Neural progenitor cell (in vitro differentiated cells): ENCODE data around the gene TNFRSF19.

Experiments
- CTCF ChIP-seq: fragments of 200-600 bp; sonication (generic); IDR thresholded peaks from 2 replicates; pipeline ENCODE4 v1.5.1; 2017; ENCODE audit warnings: antibody characterized with exemption, mild to moderate bottlenecking
- EZH2 ChIP-seq: fragments of 200-600 bp; sonication (generic); IDR thresholded peaks from 2 replicates; pipeline ENCODE4 v1.6.1; 2017; ENCODE audit warnings: antibody characterized with exemption, mild to moderate bottlenecking, moderate library complexity

GRCh38 chr13:23685416-23685815, 115.2 kb downstream of the TNFRSF19 start:
- TF ChIP-seq CTCF (no peak), EZH2 (no peak)
